Sigmoid colon (tissue), 4 donors: ENCODE data around the gene CYP3A7.

Experiments used
- CTCF ChIP-seq, 4 experiments: fragments of 450-650 bp in 3 of 4; fragments of 200-600 bp in 1 of 4; IDR thresholded peaks; one replicate each; pipeline ENCODE4 v1.5.1; 2016 to 2019; ENCODE audit warnings: antibody characterized with exemption in 4 of 4, mild to moderate bottlenecking in 3 of 4, moderate library complexity in 2 of 4
- EP300 ChIP-seq, 4 donors: sonication (generic); formaldehyde crosslinking; IDR thresholded peaks; one replicate each; pipeline ENCODE4 v1.6.1; 2017; ENCODE audit warnings: antibody characterized with exemption in 4 of 4
- POLR2A ChIP-seq, 2 donors: fragments of 450-650 bp; IDR thresholded peaks; one replicate each; pipeline ENCODE4 v1.6.1; 2016; ENCODE audit warnings: antibody characterized with exemption in 2 of 2, mild to moderate bottlenecking in 2 of 2, moderate library complexity in 2 of 2
- POLR2AphosphoS5 ChIP-seq, 4 donors: sonication (generic); formaldehyde crosslinking; IDR thresholded peaks; one replicate each; pipeline ENCODE4 v1.6.1; 2017; ENCODE audit warnings: antibody characterized with exemption in 4 of 4

- TF ChIP-seq POLR2A (IDR thresholded peaks at IDR 0.05) (no peak), CTCF (IDR thresholded peaks at IDR 0.05) (no peak), POLR2AphosphoS5 (IDR thresholded peaks at IDR 0.05) (no peak), EP300 (IDR thresholded peaks at IDR 0.05) (no peak)
These were observed 32.7 kb upstream of the CYP3A7 start for GRCh38 chr7:99767662-99768061.
